ENCODE data around the gene SLC43A2. TPM values are rescaled to one million over a fixed set of nuclear protein-coding genes. Genes with fewer than 3 reads are reported as not detected.

The SLC43A2 gene
- total and polyA plus RNA-seq, 4 donors: 27.0 to 125 (median 68.6) TPM

DNA sequence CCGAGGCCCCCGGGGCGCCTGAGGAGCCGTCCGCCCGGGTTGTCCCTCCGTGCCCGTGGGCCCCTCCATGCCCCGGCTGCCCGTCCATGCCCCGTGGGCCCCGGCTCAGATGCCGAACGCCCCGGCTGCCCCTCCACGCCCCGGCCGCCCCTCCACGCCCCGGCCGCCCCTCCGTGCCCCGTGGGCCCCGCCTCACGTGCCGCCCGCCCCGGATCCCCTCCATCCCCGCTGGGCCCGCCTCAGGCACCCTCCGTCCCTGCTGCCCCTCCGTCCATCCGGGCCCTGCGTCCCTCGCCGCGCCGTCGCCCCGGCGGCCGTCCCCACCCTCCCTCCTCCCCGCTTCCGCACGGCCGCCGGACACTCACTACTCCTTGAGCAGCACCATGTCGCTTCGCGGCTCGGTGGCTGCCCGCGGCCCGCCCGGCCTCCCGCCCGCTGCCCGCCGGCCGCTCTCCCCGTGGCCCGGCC, 66.4 kb downstream of the SLC43A2 start:
- Histone ChIP-seq H3K9me3 (ENCODE audit: control insufficient read depth in 4 of 4, insufficient read depth in 3 of 4, low read length in 3 of 4) (no peaks in the 10 kb centered on the region), H3K27me3 (ENCODE audit: control insufficient read depth in 3 of 3, insufficient read depth in 3 of 3, low read length in 2 of 3) (no peaks in the 10 kb centered on the region), H3K4me3 (peak overlapping the region; percentile 79), H3K4me1 (ENCODE audit: control insufficient read depth in 5 of 5, insufficient read depth in 5 of 5, low read length in 5 of 5) (peaks cover 6 to 23% (median 13%) of the 10 kb centered on the region in 5 donors), H3K27ac (ENCODE audit: low read depth in 1 of 2, low read length in 1 of 2) (peak overlapping the region; percentile 73 to 89), H3K36me3 (ENCODE audit: control insufficient read depth in 4 of 4, insufficient read depth in 4 of 4, low read length in 4 of 4) (peaks cover 0 to 7% (median 2%) of the 10 kb centered on the region in 4 donors), H3K9ac (ENCODE audit: insufficient read depth in 1 of 2, low read length in 2 of 2) (peak overlapping the region in 1 of 2 donors; percentile 55)
- ATAC-seq (ENCODE audit: insufficient read depth, low FRiP score) (peak; percentile 7), DNase-seq (peak in 1 of 3 donors; percentile 30)
- WGBS, 2 donors: 1 to 2% methylated on average over 10 to 62 of the region's 62 CpGs
- TF ChIP-seq, protein P1, sequence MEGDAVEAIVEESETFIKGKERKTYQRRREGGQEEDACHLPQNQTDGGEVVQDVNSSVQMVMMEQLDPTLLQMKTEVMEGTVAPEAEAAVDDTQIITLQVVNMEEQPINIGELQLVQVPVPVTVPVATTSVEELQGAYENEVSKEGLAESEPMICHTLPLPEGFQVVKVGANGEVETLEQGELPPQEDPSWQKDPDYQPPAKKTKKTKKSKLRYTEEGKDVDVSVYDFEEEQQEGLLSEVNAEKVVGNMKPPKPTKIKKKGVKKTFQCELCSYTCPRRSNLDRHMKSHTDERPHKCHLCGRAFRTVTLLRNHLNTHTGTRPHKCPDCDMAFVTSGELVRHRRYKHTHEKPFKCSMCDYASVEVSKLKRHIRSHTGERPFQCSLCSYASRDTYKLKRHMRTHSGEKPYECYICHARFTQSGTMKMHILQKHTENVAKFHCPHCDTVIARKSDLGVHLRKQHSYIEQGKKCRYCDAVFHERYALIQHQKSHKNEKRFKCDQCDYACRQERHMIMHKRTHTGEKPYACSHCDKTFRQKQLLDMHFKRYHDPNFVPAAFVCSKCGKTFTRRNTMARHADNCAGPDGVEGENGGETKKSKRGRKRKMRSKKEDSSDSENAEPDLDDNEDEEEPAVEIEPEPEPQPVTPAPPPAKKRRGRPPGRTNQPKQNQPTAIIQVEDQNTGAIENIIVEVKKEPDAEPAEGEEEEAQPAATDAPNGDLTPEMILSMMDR (IDR thresholded peaks at IDR 0.05; ENCODE audit: control extremely low read depth, extremely low read depth): no peak

DNA sequence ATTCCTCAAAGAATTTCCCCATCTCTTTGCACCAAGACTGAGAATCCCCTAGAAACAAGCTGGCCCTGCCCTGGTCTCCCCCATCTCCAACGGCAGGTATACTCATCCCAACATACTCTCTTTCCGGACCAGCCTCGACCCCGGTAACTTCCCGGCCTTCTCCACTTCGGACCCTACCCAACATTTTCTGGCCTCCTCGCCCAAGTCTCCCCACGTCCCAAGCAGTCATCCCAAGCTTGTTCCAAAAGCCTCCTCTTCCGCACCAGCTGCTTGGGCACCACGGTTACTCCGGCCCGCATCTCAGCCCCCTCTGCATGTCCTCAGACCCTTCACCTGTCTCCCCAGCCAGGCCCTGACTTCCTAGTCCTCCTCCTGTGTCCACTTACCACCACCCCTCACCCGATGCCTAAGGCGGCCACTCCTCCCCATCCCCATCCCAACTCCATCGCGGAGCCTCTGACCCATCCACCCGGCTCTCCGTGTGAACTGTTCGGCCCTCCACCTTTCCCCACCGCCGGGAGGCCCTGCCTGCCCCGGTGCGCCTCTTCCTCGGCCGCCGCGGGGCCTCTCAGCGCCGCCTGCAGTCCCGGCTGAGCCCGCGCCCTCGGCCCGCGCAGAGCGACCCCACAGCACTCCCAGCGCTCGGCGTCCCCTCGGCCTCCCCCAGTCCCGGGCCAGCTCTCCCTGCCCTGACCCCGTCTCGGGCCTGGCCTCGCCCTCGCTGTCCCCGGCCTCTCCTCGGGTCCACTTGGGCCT, 67.0 kb downstream of the SLC43A2 start:
- Histone ChIP-seq H3K9ac (ENCODE audit: insufficient read depth in 1 of 2, low read length in 2 of 2) (peak overlapping the region; percentile 40 to 55), H3K9me3 (ENCODE audit: control insufficient read depth in 4 of 4, insufficient read depth in 3 of 4, low read length in 3 of 4) (no peaks in the 10 kb centered on the region), H3K36me3 (ENCODE audit: control insufficient read depth in 4 of 4, insufficient read depth in 4 of 4, low read length in 4 of 4) (peaks cover 0 to 11% (median 2%) of the 10 kb centered on the region in 4 donors), H3K27me3 (ENCODE audit: control insufficient read depth in 3 of 3, insufficient read depth in 3 of 3, low read length in 2 of 3) (no peaks in the 10 kb centered on the region), H3K4me3 (peak overlapping the region; percentile 79), H3K27ac (ENCODE audit: low read depth in 1 of 2, low read length in 1 of 2) (peak overlapping the region; percentile 73 to 89), H3K4me1 (ENCODE audit: control insufficient read depth in 5 of 5, insufficient read depth in 5 of 5, low read length in 5 of 5) (peaks cover 6 to 23% (median 13%) of the 10 kb centered on the region in 5 donors)
- DNase-seq: peak in 1 of 3 donors; percentile 48
- 8 to 11% methylated on average over 44 to 47 of the region's 47 CpGs for WGBS, 2 donors
- TF ChIP-seq, protein P1 (IDR thresholded peaks at IDR 0.05; ENCODE audit: control extremely low read depth, extremely low read depth): no peak
- peak; percentile 17 for ATAC-seq (ENCODE audit: insufficient read depth, low FRiP score)

DNA sequence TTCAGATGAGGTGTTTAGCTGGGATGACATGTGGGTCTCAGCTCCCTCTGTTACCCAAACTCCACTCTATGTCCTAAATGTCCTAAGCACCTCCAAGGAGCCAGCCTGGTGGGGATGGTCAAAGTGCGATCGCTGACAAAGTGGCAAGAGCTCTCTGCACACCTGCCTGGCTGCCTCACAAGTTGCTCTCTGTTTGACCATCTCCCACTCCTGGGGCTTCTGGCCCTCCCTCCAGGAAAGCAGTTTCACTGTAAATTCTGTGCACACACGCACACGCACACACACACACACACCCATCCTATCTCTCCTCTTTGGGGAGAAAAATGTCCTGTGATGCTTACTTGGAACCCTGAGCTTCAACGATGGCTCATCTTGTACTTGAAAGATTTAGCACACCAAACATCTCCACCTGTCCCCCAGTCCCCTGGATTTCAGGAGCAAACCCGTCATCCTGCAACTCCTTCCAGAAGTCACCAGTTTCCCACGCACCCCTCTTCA, 67.7 kb downstream of the SLC43A2 start:
- H3K36me3 ChIP-seq (ENCODE audit: control insufficient read depth in 4 of 4, insufficient read depth in 4 of 4, low read length in 4 of 4): peaks cover 0 to 11% (median 2%) of the 10 kb centered on the region in 4 donors
- no peak for ATAC-seq (ENCODE audit: insufficient read depth, low FRiP score)
- peak overlapping the region in 1 of 2 donors; percentile 45 for H3K27ac ChIP-seq (ENCODE audit: low read depth in 1 of 2, low read length in 1 of 2)
- 69 to 79% methylated on average over 7 of the region's 7 CpGs for WGBS, 2 donors
- TF ChIP-seq, protein P1 (IDR thresholded peaks at IDR 0.05; ENCODE audit: control extremely low read depth, extremely low read depth): no peak
- H3K4me1 ChIP-seq (ENCODE audit: control insufficient read depth in 5 of 5, insufficient read depth in 5 of 5, low read length in 5 of 5): peaks cover 6 to 23% (median 13%) of the 10 kb centered on the region in 5 donors
- no peak overlapping the region for H3K4me3 ChIP-seq
- H3K9me3 ChIP-seq (ENCODE audit: control insufficient read depth in 4 of 4, insufficient read depth in 3 of 4, low read length in 3 of 4): no peaks in the 10 kb centered on the region
- peak overlapping the region in 1 of 2 donors; percentile 40 for H3K9ac ChIP-seq (ENCODE audit: insufficient read depth in 1 of 2, low read length in 2 of 2)
- DNase-seq: no peak
- no peaks in the 10 kb centered on the region for H3K27me3 ChIP-seq (ENCODE audit: control insufficient read depth in 3 of 3, insufficient read depth in 3 of 3, low read length in 2 of 3)
